GM19395 (cell line): ENCODE data around the gene HOXD13.
A peak's percentile ranks its signal among the peaks of the same experiment; 100 is the strongest.

Source experiments
- ATAC-seq: cut with Tn5 transposase; IDR thresholded peaks from one replicate; pipeline ENCODE4 v1.9.1; 2021; ENCODE audit warnings: mild to moderate bottlenecking, moderate library complexity; ENCODE audit not compliant: unreplicated experiment

The HOXD13 gene

DNA sequence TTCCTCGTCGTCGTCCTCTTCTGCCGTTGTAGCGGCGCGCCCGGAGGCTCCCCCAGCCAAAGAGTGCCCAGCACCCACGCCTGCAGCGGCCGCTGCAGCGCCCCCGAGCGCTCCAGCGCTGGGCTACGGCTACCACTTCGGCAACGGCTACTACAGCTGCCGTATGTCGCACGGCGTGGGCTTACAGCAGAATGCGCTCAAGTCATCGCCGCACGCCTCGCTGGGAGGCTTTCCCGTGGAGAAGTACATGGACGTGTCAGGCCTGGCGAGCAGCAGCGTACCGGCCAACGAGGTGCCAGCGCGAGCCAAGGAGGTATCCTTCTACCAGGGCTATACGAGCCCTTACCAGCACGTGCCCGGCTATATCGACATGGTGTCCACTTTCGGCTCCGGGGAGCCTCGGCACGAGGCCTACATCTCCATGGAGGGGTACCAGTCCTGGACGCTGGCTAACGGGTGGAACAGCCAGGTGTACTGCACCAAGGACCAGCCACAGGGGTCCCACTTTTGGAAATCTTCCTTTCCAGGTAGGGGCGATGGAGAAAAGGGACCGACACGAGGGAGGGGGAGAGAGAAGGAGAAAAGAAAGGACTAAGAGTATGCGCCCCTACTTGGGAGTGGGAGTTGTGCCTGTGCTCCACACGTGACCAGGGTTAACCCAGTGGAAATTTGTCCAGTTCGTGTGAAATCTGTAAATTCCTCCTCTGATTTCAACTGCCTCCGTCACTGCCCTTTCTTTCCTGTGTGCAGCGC, 800 bp downstream of the HOXD13 start:
- ATAC-seq = no peak

DNA sequence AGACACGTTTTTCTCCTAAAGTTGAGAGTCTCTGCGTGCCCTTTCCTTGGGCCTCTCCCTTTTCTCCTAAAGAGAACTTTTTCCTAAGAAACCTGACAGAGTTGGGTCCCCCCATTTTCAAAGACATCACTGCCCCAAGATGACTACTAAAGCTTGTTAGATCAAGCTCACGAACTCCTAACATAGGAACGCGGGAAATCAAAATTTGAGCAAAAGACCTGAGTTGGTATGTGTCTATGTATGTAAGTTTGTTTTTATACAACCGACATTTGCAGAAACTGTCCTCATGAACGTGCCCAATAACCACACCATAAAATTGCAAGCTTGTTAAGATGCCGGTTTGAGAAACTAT, 1.4 kb downstream of the HOXD13 start:
- ATAC-seq = no peak

DNA sequence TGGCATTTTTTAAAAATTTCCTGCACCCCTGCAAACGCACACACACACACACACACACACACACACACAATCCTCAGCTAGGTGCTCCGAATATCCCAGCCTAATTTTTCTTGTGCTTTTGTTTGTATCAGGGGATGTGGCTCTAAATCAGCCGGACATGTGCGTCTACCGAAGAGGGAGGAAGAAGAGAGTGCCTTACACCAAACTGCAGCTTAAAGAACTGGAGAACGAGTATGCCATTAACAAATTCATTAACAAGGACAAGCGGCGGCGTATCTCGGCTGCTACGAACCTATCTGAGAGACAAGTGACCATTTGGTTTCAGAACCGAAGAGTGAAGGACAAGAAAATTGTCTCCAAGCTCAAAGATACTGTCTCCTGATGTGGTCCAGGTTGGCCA, 1.8 kb downstream of the HOXD13 start:
- ATAC-seq = no peak

DNA sequence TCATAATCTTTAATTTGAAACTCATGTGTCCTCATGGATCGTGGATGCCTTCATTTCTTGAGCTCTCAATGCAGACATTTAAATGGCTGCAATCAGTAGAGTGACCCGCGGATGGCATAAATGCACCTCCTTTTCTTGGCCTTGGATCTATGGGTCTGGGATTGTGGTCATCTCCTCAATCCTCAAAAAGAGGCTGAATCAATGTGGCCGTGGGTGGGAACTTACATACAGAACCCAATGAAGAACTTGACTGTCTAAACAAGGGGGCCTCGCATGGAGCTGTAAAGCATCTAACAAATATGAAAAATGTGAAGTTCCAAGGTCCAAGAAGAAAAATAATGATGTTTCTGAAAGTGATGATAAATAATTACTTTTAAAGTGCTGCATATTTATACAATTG, 2.9 kb downstream of the HOXD13 start:
- ATAC-seq = no peak

DNA sequence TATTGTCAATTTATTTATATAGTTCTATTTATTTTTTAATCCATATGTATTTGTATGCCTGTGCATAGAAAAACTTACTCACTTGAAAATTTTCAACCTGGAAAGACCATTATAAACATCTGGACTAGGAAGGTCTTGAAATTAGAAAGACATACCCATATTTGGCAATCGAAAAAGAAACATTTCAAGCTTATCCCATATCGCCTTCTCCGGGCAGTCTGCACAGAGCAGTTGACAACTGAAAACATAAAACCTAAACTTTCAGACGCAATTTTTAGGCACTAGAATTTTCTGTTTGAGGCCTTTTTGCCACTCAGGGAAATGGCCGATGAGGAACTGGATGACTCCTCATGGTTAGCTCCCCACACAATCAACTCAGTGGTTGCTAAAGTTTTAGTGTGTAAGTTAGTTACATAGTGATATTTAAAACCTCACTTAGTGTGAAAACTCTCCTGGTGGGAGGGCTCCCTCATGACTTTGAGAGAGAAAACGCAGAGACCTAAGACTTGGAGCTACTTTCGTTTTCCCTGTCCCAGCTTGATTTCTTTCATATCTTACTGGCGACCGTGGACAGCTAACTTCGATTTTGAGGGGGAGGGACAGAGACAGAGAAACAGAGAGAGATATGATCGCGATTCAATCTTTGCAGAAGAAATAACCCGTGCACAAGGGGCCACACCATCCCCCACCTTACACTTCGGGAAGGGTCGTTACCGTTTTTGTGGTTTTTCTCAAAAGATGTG, 3.9 kb downstream of the HOXD13 start:
- ATAC-seq = no peak

DNA sequence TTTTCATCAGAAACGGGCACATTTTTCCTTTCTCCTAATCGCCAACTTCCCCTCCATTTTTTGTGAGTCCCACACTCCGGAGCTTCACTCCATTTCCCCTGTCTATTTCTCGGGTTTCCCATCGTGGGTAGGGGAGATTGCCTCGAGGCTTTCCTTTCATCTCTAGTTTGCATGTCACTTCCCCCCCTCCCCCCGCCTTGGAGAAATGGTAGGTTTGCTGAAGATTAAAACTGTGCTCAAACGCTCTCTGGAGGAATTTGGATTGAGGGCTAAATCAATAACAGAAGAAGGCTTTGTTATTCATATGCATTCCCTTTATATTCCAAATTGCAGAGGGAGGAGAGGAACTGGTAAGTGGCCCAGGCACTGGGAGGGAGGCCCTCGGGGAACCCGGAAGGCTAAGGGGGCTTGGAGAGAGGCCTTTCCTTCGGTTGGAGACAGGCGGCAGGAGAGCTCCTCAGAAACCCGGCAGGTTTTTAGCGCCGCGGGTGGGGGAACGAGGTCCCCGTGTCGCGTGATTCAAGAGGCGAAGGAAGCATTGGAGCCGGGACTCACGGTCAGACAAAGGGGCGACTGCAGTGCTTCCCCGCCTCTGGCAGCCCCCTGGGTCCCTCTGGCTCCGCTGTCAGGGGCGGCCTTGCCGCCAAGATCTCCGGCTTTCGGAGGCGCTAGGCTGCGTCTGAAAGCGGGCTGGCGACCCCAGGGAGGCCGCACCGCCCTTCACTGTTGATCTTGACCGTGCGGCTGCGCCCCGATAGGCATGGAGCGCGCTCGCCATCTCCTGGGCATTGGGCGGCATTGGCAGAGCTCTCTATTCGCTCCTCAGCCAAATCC, 4.7 kb downstream of the HOXD13 start:
- ATAC-seq = peak; percentile 88

DNA sequence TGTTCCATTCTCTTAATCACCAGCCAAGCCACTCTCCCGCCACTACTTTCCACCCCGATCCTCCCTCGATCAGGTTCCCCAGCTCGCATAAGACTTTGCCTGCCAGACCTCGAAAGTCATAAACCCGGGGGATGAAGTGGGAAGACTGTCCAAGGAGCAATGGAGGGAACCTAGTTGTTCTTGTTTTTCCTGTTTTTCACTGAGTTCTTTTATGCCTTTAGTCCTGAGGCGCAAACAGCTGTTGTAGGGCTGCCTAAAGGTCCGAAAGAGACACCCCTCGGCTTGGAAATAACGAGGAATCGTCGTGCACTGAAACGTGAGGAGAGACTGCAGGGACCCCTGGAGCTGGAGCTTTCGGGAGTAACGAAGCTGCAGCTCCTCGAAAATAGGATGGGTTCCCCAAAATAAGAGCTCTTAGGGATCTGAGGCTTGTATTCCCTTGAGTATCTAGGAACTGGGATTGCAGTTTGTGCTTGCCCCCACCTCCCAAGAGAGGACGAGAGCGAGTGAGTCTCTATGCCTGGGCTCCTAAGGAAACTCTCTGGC, 5.4 kb downstream of the HOXD13 start:
- ATAC-seq = no peak

DNA sequence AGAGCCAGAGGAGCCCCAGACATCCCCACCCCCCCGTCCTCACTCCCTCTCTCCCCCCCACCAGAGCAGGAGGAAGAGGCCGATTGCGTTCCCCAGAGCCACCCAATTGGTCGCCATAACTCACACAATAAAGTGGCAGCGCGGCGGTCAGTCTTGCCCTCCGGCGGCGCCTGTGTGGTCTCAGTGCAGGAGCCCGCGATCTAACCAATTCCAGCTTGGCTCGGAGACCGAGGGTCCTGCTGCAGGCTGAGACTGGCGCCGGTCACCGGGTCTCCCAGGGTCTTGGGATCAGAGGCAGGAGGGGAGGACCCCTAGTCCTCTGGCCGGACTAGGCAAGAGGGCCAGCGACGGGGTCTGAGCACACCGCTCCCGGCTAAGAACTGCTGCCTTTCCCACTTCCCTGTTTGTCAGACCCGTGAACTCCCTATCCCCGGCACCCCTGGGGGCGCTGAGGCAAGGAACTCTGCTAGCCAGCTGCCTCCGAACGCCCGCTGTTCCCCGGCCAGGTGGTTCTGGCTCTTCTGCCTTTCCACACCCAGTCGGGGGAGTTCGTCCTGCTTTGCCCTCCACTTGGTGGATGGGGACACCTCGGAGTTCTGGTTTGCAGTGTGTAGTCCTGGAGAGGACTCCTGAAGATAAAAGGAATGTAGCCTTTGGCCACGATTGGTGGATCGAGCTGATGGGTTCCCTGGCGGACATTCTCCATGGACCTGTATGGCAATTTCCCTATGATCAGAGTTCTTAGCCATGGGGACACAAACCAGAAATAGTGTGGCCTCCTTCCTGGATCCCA, 6.0 kb downstream of the HOXD13 start:
- no peak for ATAC-seq

DNA sequence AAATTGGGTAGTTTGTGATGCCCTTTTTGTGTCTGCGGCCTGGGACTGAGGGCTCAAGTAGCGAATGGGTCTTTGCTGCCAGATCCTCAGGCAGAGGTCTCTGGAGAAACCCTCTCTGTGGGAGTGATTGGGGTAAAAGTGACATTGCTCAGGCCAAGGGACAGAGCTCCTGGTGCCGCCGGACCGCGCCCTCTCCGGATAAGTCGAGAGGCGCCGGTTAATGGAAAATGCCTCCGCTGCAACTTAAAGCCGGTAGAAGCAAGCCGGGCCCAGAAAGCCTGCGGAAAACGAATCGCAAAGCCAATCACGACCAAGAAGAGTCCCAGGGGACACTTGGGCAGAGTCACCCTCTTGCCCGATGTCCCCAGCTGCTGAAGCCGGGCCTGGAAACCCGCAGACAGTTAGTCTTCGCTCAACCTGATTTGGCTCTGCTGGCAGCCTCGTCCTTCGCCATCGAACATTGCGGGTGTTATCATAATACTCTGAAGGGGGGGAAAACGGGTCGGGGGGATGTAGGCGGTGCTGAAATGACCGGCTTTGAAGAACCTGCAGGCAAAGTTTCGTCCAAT, 6.7 kb downstream of the HOXD13 start:
- ATAC-seq = no peak

DNA sequence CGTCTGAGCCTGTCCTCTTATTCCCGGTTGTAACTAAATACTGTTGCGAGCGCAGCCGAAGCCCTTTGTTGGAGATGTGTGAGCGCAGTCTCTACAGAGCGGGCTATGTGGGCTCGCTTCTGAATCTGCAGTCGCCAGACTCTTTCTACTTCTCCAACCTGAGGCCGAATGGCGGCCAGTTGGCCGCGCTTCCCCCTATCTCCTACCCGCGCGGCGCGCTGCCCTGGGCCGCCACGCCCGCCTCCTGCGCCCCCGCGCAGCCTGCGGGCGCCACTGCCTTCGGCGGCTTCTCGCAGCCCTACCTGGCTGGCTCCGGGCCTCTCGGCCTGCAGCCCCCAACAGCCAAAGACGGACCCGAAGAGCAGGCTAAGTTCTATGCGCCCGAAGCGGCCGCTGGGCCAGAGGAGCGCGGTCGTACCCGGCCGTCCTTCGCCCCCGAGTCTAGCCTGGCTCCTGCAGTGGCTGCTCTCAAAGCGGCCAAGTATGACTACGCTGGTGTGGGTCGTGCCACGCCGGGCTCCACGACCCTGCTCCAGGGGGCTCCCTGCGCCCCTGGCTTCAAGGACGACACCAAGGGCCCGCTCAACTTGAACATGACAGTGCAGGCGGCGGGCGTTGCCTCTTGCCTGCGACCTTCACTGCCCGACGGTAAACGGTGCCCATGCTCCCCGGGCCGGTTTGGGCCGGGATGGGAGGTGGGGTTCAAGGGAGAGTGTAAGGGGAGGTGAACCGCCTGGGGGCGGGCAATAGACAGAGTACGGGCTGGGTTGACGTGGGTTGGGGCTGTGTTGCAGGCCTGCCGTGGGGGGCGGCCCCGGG, 7.4 kb downstream of the HOXD13 start, which contains the start of gene HOXD12:
HOXD12 (plus strand) TSS at position 68 of the 819 bp plus-strand sequence; CDS start at position 75, 7 bp downstream.
- ATAC-seq = no peak

DNA sequence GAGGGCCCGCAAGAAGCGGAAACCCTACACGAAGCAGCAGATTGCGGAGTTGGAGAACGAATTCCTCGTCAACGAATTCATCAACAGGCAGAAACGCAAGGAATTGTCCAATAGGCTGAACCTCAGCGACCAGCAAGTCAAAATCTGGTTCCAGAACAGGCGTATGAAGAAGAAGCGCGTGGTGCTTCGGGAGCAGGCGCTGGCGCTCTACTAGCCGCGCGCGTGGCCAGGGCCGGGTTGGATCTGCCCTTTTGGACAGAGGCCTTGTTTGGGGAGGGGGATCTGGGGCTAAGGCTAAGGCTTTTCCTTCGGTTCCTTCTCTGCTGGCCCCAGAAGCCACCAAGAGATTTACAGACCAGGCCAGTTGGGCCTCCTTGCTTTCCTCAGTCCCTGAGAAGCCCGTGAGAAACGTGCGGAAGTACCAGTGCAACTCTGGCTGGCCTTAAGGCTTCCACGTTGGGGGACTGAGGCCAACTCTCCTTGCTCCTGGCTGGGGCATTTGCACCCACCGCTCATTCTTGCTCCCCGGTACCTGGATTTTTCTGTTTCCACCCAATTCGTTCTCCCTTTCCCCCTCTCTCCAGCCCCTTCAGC, 8.1 kb downstream of the HOXD13 start:
- ATAC-seq = no peak

DNA sequence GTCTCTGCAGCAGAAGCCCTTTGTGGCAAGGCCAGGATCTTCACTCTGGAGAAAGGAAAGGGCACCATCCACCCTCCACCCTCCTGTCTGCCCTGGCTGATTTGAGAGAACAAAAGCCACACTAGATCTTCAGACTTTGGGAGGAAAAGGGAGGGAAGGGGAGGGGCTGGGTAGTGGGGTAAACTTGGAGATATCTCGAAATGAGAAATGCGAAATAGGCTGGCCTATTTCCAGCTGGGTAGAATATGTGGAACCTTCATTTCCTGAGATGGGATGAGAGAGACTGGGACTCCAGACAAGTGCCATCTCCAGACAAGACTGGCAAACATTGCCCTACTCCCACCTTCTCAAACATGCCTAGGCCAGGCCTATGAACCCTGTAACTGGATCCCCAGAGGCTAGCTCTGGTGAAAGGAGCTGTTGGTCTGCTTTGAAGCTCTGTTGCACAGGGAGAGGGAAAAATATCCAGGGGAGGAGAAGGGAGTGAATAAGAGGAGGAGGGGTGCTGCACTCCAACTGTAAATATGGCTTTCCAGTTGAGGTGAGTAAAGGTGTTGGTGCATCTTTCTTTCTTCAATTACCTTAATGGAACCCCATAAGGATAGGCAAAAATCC, 8.8 kb downstream of the HOXD13 start:
- no peak for ATAC-seq

DNA sequence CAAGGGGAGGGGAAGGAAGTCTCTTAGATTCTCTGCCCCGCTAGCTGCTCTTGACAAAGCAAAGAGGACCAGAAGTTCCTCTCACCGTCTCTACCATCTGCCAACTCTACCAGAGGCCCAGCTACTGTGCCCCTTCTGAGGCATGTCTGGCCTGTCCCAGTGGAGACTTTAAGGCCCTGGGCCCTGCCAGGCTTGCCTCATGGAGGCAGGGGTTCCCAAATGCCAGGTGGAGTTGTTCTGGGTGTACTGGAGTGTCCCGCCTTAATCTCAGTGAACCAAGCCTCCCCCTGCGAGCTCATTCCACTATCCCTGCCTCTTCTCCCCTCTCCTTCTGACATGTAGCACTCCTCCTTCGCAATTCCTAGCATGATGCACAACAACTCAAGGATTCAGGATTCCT, 9.3 kb downstream of the HOXD13 start:
- no peak for ATAC-seq

DNA sequence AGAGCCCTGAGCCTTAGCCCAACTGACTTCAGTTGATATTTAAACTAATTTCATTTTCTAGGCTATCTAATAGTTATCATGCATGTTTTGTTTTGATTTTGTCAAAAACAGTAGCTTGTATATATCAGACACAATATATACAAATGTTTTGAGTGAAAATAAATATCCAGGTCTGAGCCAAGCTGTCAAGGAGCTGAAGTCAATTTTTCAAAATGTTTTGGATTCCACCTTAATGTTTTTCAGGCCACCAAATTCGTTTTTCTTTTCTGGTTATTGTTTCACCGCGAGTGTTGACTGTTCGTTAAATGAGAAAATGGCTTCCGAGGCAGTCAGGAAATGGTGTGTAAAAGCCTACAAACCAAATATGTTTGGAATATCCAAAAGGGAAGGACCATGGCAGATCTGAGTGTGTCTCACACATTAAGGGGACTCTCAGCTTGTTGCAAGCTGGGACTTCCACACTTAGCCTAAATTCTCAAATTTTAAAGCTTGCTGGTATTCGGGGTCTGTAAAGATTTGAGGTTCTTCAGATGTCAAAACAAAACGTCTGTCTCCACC, 9.9 kb downstream of the HOXD13 start:
- no peak for ATAC-seq

DNA sequence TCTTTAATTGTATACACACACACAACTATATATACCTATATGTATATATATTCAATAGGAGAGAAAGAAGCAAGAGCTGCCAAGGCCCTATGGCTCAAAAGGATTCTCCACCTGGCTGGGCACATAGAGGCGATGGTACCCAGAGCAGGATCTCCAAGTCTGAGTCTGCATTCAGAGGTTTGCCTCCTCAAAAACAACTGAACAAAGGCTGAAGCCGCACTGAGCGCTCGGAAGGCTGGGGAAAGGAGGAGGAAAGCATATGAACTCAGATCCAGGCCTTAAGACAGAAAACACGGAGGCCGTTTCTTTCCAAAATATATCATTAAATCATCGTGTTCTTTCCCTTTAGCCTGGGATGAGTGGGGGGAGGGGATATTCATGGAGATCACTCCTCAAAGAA, 10.7 kb downstream of the HOXD13 start:
- ATAC-seq = no peak

DNA sequence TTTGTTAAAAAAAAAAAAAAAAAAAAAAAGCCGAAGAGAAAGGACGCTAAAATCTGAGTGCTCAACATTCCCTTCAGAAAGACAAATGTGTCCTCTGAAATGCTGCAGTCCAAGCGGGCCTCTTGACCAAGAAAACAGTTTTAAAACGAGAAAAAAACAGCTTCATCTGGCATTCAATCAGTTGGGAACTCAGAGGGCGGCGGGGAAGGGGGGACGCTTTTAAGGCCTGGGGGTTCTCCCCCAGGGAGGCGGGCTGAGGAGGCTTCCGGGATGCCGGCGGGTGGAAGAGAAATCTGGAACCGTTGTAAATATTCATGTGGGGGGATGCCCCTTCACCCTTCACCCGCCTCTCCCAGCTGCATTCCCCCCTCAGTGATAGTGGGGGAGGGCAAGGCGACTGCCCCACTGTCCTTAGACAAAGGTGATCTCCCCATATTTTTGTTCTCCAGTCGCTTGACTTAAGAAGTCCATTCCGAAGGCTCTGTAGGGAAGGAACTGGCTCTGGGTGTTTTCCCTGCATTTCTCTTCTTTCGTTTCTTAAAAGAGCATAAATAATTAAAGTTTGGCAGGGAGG, 11.3 kb downstream of the HOXD13 start:
- ATAC-seq = no peak

DNA sequence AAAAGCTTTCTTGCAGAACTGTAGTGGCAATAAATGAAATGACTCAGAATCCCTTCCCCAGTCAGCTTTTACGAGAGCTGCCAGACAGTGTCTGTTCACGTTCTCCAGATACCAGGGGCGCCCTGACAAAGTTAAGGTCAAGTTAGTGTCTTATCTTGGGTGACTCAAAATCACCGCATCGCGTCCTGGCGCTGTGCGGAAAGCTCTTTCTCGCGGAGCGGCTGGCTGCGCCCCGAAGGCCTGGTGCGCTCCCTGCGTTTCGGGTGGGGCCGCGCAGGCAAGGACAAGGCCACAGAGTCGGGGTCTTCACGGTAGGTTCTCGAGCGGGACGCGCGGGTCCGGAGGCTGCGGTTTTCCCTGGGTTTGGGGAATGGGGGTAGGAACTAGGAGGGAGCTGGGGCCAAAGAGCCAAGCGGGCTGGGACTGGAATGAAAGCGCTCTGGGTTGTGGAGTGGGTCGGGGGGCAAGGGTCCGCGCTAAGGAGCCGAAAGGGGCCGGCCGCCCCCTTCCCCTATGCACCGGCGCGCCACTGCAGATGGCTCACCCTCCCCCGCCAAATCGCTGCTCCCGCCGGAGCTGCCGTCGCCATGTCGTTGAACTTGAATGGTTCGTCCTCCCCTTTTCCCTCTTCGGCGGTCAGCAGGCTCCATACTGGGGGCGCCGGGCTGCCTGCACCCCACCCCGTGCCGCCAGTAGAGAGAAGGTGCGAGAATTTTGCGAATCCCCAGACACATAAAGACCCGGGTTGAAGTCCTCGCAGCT, 12.0 kb downstream of the HOXD13 start:
- ATAC-seq = no peak
